Endodermal cell (in vitro differentiated cells): ENCODE data around the gene CMC2. TPM values are rescaled to one million over a fixed set of nuclear protein-coding genes. Genes with fewer than 3 reads are reported as not detected.

Experiments
- DNase-seq: peaks from one replicate; pipeline ENCODE4 v3.0.0-alpha.2; 2017
- H3K27ac ChIP-seq: 2 replicates; pipeline ENCODE4 v1.5.1; 2013; ENCODE audit warnings: mild to moderate bottlenecking, low read depth, low read length, moderate library complexity
- H3K27me3 ChIP-seq: 2 replicates; pipeline ENCODE4 v1.6.1; 2013; ENCODE audit warnings: mild to moderate bottlenecking, low read length, moderate library complexity; ENCODE audit not compliant: insufficient read depth, control insufficient read depth, poor library complexity, severe bottlenecking
- H3K36me3 ChIP-seq: 2 replicates; pipeline ENCODE4 v1.7.0; 2013; ENCODE audit warnings: mild to moderate bottlenecking, low read length, moderate library complexity; ENCODE audit not compliant: control insufficient read depth, insufficient read depth
- H3K4me1 ChIP-seq: one replicate; pipeline ENCODE4 v1.7.0; 2013; ENCODE audit warnings: low read length; ENCODE audit not compliant: control insufficient read depth, insufficient read depth
- H3K4me3 ChIP-seq: 2 replicates; pipeline ENCODE4 v1.5.1; 2013; ENCODE audit warnings: mild to moderate bottlenecking, low read length, moderate library complexity
- H3K9ac ChIP-seq: 2 replicates; pipeline ENCODE4 v1.6.1; 2013; ENCODE audit warnings: mild to moderate bottlenecking, low read length, moderate library complexity; ENCODE audit not compliant: poor library complexity, severe bottlenecking; ENCODE audit errors: extremely low read depth
- H3K9me3 ChIP-seq: 2 replicates; pipeline ENCODE4 v1.6.1; 2013; ENCODE audit warnings: mild to moderate bottlenecking, low read length, moderate library complexity; ENCODE audit not compliant: control insufficient read depth
- H3K27ac Mint-ChIP-seq: 2 replicates; pipeline ENCODE4 v1.8.0; 2020; ENCODE audit warnings: mixed read lengths
- H3K27me3 Mint-ChIP-seq: 2 replicates; pipeline ENCODE4 v1.8.0; 2021; ENCODE audit warnings: mild to moderate bottlenecking, mixed read lengths; ENCODE audit not compliant: insufficient read depth
- H3K36me3 Mint-ChIP-seq: 2 replicates; pipeline ENCODE4 v1.8.0; 2020; ENCODE audit warnings: low read depth, mixed read lengths
- H3K4me1 Mint-ChIP-seq: 2 replicates; pipeline ENCODE4 v1.8.0; 2020; ENCODE audit warnings: mixed read lengths
- H3K4me3 Mint-ChIP-seq: 2 replicates; pipeline ENCODE4 v1.8.0; 2020; ENCODE audit warnings: mild to moderate bottlenecking, moderate library complexity, mixed read lengths
- H3K9me3 Mint-ChIP-seq: 2 replicates; pipeline ENCODE4 v1.8.0; 2020; ENCODE audit warnings: mild to moderate bottlenecking, mixed read lengths
- WGBS, 2 experiments: methylation state at CpG; one replicate each; pipeline versions ENCODE4 v1.1.5 to v1.1.7; 2013; ENCODE audit warnings: missing lambda C conversion rate in 2 of 2, mixed read lengths in 1 of 2; ENCODE audit not compliant: insufficient coverage in 1 of 2, insufficient read length in 1 of 2; 5-methylcytosine and 5-hydroxymethylcytosine counted together
- total RNA-seq, 2 donors: library from RNA; stranded (reverse); fragmentation: NEBNext Ultra II Directional in 1 of 2; extraction: Animal tissue kit (Norgen Biotek cat#: 25700) in 1 of 2; gene quantifications; 2 replicates in 1 of 2; 3 replicates in 1 of 2; pipeline ENCODE4 v1.2.1, GENCODE V29; 2021
- TF ChIP-seq, protein P1 (sequence below): fragments of 200-600 bp; sonication (generic); conservative IDR thresholded peaks from 2 replicates; pipeline ENCODE4 v1.5.0; 2021; ENCODE audit warnings: antibody characterized with exemption, mild to moderate bottlenecking

CMC2 gene
- total RNA-seq, 2 donors from 2014 or later: 73.8 to 103 TPM

DNA sequence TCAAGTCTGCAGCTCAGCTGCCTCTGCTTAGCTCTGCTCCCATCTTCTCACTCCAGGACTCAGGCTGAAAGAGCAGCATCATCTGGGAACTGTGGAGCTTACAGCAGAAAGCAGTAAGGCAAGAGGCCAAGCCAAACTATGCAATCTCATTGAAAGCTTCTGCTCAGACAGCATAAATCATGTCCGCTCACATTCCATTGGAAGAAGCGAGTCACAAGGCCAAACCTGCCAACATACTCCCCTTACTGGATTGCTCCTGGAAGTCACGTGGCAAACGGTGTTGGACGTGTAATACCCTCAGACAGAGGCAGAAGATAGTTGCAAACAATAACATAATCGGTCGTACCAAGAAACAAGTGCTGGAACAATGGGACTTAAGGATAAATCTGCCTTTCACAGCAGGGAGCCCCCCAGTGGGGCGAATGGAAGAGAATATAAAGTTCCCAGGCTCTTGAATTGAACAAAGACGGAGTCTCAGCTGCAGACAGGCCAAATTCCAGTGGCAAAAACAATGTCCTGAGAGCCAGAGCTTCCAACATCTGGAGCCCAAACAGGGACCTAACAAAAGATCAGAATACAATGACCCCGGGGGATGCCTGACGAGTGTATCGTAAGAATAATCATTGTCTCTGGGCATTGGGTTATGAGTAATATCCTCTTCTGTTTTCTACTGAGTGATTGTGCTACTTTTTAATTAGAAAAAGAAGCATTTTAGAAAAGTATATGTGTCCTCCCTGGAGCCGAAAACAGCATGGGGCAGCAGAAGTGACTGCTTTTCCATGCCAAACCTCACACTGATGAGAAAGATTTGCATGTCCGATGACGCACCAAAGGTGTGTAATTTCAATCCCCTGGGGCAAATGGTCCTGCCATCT lies 68.4 kb downstream of the CMC2 start:
- WGBS, 2 experiments: 71 to 83% methylated on average over 15 of the region's 15 CpGs
- Histone ChIP-seq H3K9me3 (no peaks in the 10 kb centered on the region), H3K4me1 (no peaks in the 10 kb centered on the region), H3K27me3 (peaks cover 22% of the 10 kb centered on the region), H3K36me3 (no peaks in the 10 kb centered on the region), H3K9ac (no peak overlapping the region), H3K4me3 (no peak overlapping the region), H3K27ac (peak overlapping the region; percentile 26)
- Mint-ChIP-seq H3K9me3 (no peaks in the 10 kb centered on the region), H3K27ac (peak overlapping the region; percentile 23), H3K27me3 (peaks cover 32% of the 10 kb centered on the region), H3K4me3 (no peak overlapping the region), H3K36me3 (no peaks in the 10 kb centered on the region), H3K4me1 (peaks cover 15% of the 10 kb centered on the region)
- TF ChIP-seq, protein P1, sequence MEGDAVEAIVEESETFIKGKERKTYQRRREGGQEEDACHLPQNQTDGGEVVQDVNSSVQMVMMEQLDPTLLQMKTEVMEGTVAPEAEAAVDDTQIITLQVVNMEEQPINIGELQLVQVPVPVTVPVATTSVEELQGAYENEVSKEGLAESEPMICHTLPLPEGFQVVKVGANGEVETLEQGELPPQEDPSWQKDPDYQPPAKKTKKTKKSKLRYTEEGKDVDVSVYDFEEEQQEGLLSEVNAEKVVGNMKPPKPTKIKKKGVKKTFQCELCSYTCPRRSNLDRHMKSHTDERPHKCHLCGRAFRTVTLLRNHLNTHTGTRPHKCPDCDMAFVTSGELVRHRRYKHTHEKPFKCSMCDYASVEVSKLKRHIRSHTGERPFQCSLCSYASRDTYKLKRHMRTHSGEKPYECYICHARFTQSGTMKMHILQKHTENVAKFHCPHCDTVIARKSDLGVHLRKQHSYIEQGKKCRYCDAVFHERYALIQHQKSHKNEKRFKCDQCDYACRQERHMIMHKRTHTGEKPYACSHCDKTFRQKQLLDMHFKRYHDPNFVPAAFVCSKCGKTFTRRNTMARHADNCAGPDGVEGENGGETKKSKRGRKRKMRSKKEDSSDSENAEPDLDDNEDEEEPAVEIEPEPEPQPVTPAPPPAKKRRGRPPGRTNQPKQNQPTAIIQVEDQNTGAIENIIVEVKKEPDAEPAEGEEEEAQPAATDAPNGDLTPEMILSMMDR: no peak
- no peak for DNase-seq

DNA sequence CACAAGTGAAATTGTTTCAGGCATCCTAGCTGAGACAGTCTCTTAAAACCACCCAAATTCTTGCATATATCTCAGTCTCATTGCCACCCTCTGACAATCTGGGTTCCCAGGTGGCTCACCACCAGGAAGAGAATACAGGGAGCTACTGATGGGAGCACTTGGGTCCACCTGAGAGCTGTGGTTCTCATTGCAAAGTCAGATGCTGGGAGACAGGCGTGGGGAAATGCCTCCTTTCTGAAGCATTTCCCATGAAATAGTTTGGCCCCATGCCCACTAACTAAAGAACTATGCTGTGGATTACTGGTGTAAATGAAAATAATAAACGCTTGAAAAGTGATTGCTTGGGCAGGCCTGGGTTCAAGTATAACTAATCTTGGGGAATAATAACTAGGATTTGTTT lies 70.3 kb downstream of the CMC2 start:
- 100% methylated on average over 1 to 2 of the region's 2 CpGs for WGBS, 2 experiments
- Histone ChIP-seq H3K27me3 (peaks cover 40% of the 10 kb centered on the region), H3K27ac (no peak overlapping the region), H3K9me3 (no peaks in the 10 kb centered on the region), H3K9ac (no peak overlapping the region), H3K4me1 (no peaks in the 10 kb centered on the region), H3K4me3 (no peak overlapping the region), H3K36me3 (no peaks in the 10 kb centered on the region)
- Mint-ChIP-seq H3K4me3 (no peak overlapping the region), H3K27me3 (peaks cover 46% of the 10 kb centered on the region), H3K36me3 (no peaks in the 10 kb centered on the region), H3K4me1 (peaks cover 19% of the 10 kb centered on the region), H3K27ac (no peak overlapping the region), H3K9me3 (no peaks in the 10 kb centered on the region)
- TF ChIP-seq, protein P1: no peak
- no peak for DNase-seq

DNA sequence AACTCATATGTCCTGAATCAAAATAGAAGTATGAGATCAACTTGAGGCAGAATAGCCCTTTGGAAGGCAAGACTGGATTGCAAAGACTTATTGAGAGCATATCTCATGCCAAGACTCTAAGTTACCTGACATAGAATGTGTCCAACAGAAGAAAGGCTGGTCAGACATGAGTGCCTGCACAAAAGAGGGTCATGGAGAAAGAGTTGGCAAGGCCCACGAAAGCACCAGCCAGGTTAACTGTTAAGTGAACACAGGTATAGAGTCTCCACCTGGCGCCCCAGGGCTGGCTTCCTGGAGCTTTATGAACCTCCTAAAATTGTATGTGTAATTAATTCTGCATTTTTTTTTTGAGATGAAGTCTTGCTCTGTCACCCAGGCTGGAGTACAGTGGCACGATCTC lies 71.0 kb downstream of the CMC2 start:
- H3K4me3 ChIP-seq: no peak overlapping the region
- Mint-ChIP-seq H3K27ac (no peak overlapping the region), H3K4me1 (peaks cover 19% of the 10 kb centered on the region), H3K9me3 (no peaks in the 10 kb centered on the region), H3K36me3 (no peaks in the 10 kb centered on the region), H3K27me3 (peaks cover 51% of the 10 kb centered on the region), H3K4me3 (no peak overlapping the region)
- 92% methylated on average over 3 of the region's 3 CpGs for WGBS, 2 experiments
- no peaks in the 10 kb centered on the region for H3K36me3 ChIP-seq
- TF ChIP-seq, protein P1: no peak
- H3K27me3 ChIP-seq: peaks cover 40% of the 10 kb centered on the region
- no peak for DNase-seq
- H3K9ac ChIP-seq: no peak overlapping the region
- no peak overlapping the region for H3K27ac ChIP-seq
- no peaks in the 10 kb centered on the region for H3K4me1 ChIP-seq
- H3K9me3 ChIP-seq: no peaks in the 10 kb centered on the region
